C4-2B (cell line): ENCODE data around the gene TRIM15.

Source experiments
- ZFX ChIP-seq: fragments of 450-650 bp; IDR thresholded peaks from 2 replicates; pipeline ENCODE4 v1.6.1; 2017
- TF ChIP-seq, protein P1 (sequence below): fragments of 450-650 bp; conservative IDR thresholded peaks from 2 replicates; pipeline ENCODE4 v1.5.1; 2017; ENCODE audit warnings: mild to moderate bottlenecking

DNA sequence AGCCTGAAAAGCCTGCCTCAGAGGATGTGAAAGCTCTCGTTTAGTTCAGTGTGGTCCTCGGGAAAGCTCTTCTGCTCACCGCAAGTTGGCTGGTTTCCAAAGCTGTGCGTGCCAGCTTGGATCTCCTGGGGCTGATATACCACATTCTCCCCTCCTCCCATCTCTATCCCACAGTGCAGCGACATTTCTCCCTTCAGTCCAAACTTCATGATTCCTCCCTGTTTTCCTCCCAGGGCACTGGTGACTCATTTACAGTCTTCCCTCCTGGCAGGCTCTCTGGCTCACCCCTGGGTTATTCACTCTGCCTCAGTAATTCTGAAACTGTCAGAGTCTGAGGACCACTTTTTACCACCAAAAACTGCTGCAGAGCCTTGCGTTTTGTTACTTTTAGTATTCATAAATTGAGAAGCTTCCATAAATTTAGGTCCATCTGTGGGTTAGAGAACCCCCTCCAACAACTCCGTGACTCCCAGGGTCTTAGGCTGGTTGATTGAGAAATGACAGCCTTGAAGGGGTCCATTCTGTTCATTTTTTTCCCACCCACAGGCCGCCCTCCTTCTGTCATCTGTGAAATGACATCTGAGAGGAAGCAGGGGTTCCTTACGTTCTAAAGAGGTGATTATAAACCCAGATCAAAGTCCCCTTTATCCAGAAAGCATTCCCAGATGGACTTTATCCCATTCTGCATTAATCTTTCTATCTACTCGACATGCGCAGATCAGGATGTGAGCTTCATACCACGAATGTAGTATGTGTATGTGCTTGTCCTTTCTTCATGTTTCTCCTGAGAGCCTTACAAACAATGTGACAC is 8.4 kb upstream of the TRIM15 start:
- TF ChIP-seq, protein P1, sequence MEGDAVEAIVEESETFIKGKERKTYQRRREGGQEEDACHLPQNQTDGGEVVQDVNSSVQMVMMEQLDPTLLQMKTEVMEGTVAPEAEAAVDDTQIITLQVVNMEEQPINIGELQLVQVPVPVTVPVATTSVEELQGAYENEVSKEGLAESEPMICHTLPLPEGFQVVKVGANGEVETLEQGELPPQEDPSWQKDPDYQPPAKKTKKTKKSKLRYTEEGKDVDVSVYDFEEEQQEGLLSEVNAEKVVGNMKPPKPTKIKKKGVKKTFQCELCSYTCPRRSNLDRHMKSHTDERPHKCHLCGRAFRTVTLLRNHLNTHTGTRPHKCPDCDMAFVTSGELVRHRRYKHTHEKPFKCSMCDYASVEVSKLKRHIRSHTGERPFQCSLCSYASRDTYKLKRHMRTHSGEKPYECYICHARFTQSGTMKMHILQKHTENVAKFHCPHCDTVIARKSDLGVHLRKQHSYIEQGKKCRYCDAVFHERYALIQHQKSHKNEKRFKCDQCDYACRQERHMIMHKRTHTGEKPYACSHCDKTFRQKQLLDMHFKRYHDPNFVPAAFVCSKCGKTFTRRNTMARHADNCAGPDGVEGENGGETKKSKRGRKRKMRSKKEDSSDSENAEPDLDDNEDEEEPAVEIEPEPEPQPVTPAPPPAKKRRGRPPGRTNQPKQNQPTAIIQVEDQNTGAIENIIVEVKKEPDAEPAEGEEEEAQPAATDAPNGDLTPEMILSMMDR: no peak
- TF ChIP-seq ZFX: no peak
